PC-3 (cell line): ENCODE data around the gene PANK3.
"Not testable (repeated sequence)": the region's sequence is repeated elsewhere in the genome, so short reads cannot be mapped to it uniquely, and the experiment has no call there.

ENCODE experiments used
- CTCF ChIP-seq: fragments of 300-600 bp; sonication (generic); conservative IDR thresholded peaks from 2 replicates; pipeline ENCODE4 v1.5.1; 2017; ENCODE audit warnings: antibody characterized with exemption, low read depth, mild to moderate bottlenecking, low read length
- EZH2phosphoT487 ChIP-seq: fragments of 300-600 bp; sonication (generic); IDR thresholded peaks from 2 replicates; pipeline ENCODE4 v1.6.1; 2018; ENCODE audit warnings: mild to moderate bottlenecking, antibody characterized with exemption, low read length, borderline replicate concordance

- TF ChIP-seq CTCF, EZH2phosphoT487: not testable (repeated sequence)
Measured at GRCh38 chr5:168580814-168581469, 1.8 kb upstream of the PANK3 start.
